22Rv1 (cell line): ENCODE data around the gene KIF1A.

ENCODE experiments used
- H3K27ac ChIP-seq: fragments of 450-650 bp; 2 replicates; pipeline ENCODE4 v1.5.1; 2017
- CTCF ChIP-seq: fragments of 450-650 bp; IDR thresholded peaks from 2 replicates; pipeline ENCODE4 v1.5.1; 2017; ENCODE audit warnings: mild to moderate bottlenecking
- ZFX ChIP-seq: fragments of 450-650 bp; IDR thresholded peaks from 2 replicates; pipeline ENCODE4 v1.6.1; 2017; ENCODE audit warnings: antibody characterized with exemption, borderline replicate concordance

The KIF1A gene

GRCh38 chr2:240815761-240816583 lies 4.0 kb downstream of the KIF1A start:
- TF ChIP-seq ZFX (no peak), CTCF (no peak)
- H3K27ac ChIP-seq = no peak overlapping the region

DNA sequence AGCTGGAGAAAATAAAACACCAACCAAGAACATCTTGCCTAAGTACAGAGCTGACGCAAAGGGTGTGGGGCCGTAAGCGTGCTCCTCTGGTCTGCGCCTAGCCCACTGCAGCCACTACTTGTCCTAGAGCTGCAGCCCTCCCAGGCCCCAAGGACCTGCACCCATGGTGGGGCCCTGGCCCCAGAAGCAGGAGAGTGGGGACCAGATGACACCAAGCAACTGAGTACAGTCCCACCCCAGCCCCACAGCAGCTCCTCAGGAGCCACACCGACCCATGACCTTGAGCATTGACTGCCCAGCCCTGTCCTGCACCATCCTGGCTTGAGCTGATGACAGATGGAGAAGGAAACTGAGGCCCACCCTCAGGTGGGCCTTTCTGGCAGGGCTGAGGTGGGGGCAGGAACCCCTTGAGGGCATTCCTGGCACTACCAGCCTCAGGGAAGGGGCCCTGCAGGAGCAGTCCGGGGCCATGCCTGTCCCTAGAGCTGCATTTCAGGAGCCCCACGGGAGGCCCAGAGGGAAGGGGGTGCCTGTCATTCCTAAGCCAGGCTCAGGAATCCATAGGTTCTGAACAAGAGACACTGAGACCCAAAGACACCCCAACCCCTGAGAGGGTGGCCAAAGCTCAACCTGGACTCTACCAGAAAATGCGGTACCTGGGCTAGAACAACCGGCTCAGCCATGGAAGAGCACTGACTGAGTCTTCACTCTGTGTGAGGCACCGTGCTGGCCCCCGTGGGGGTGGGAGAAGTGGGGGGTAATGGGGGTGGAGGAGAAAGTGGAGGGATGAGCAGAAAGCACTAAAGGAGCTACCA lies 4.9 kb downstream of the KIF1A start:
- TF ChIP-seq CTCF = no peak
- no peak for TF ChIP-seq ZFX
- H3K27ac ChIP-seq = no peak overlapping the region

- no peak overlapping the region for H3K27ac ChIP-seq
- no peak for TF ChIP-seq ZFX
- no peak for TF ChIP-seq CTCF
These were observed 5.7 kb downstream of the KIF1A start for GRCh38 chr2:240814280-240814679.

DNA sequence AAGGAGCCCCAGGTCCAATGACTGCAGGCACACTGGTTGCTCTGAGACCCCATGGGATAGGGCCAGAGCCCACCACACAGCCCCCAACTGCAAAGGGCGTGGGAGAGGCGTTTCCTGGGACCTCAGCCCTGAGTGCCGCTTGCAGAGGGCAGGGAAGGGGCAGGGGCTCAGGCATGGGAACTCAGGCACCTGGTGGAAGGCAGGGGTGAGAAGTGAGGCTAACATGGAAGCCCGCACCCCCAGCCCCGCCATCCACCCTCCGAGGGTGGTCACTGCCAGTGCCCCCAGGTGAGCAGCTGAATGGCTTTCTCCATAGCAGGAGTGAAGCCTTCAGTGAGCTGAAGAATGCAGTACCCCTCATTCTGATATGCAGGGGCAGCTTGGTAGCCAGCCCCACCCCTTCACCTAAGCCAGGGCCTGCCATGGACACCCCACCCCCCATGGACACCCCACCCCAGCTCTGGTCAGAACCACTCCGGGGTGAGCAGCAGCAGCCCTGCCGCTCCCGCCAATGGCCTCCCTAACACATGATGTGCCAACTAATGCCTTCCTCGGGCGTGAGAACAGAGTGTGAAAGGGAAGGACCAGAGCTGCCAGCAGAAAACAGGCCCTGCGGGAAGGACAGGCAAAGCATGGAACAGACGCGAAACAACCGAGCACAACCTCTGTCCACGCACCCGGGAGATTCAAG lies 6.6 kb downstream of the KIF1A start:
- TF ChIP-seq ZFX = no peak
- TF ChIP-seq CTCF = no peak
- H3K27ac ChIP-seq = no peak overlapping the region

GRCh38 chr2:240812721-240813120 lies 7.3 kb downstream of the KIF1A start:
- H3K27ac ChIP-seq = no peak overlapping the region
- TF ChIP-seq ZFX (no peak), CTCF (no peak)

GRCh38 chr2:240812301-240812680 lies 7.7 kb downstream of the KIF1A start:
- H3K27ac ChIP-seq = no peak overlapping the region
- TF ChIP-seq ZFX (no peak), CTCF (no peak)
